Activated T-cell treated with anti-CD3 and anti-CD28 coated beads, Interleukin-2, amount 50 U/mL, for 24 hours (primary cell): Measurements from ENCODE around the gene ARHGAP26.

Source experiments
- DNase-seq: peaks from one replicate; pipeline ENCODE4 v3.0.0-alpha.2; 2020
- H3K27ac Mint-ChIP-seq: 2 replicates; pipeline ENCODE4 v1.8.0; 2020; ENCODE audit warnings: mild to moderate bottlenecking, mixed read lengths
- H3K27me3 Mint-ChIP-seq: 2 replicates; pipeline ENCODE4 v1.8.0; 2020; ENCODE audit warnings: mixed read lengths
- H3K36me3 Mint-ChIP-seq: 2 replicates; pipeline ENCODE4 v1.8.0; 2020; ENCODE audit warnings: low read depth, mixed read lengths
- H3K4me1 Mint-ChIP-seq: 2 replicates; pipeline ENCODE4 v1.8.0; 2020; ENCODE audit warnings: low read depth, mixed read lengths
- H3K4me3 Mint-ChIP-seq: 2 replicates; pipeline ENCODE4 v1.8.0; 2020; ENCODE audit warnings: mild to moderate bottlenecking, moderate library complexity, mixed read lengths
- H3K9me3 Mint-ChIP-seq: 2 replicates; pipeline ENCODE4 v1.8.0; 2020; ENCODE audit warnings: mixed read lengths

ARHGAP26 gene

DNA sequence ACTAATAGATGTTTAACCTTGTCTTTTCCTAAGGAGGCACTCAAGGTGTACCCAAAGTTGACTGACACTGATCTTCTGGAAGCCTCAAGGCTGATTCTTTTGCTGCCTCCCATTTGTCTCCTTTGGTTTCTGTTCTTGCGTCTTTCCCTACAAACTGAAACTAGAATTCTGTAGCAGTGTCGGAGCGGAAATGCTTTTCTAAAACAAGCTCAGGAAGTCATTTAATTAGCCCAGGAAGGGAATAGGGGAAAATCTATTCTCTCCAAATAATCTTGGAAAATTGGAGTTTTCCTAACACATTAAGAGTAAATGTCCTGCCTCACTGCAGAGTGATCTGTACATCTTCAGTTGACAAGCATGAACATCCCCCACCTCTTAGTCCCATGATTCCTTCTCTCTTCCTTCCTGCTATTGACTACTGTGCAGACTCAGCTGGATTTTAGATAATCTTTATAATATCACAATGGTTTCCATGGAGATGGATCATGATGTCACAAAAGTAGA lies 450.6 kb downstream of the ARHGAP26 start:
- Mint-ChIP-seq H3K36me3 (peaks cover 23% of the 10 kb centered on the region), H3K9me3 (no peaks in the 10 kb centered on the region), H3K4me3 (no peak overlapping the region), H3K27ac (peak overlapping the region; percentile 23), H3K27me3 (no peaks in the 10 kb centered on the region), H3K4me1 (peaks cover 72% of the 10 kb centered on the region)
- DNase-seq, result no peak

DNA sequence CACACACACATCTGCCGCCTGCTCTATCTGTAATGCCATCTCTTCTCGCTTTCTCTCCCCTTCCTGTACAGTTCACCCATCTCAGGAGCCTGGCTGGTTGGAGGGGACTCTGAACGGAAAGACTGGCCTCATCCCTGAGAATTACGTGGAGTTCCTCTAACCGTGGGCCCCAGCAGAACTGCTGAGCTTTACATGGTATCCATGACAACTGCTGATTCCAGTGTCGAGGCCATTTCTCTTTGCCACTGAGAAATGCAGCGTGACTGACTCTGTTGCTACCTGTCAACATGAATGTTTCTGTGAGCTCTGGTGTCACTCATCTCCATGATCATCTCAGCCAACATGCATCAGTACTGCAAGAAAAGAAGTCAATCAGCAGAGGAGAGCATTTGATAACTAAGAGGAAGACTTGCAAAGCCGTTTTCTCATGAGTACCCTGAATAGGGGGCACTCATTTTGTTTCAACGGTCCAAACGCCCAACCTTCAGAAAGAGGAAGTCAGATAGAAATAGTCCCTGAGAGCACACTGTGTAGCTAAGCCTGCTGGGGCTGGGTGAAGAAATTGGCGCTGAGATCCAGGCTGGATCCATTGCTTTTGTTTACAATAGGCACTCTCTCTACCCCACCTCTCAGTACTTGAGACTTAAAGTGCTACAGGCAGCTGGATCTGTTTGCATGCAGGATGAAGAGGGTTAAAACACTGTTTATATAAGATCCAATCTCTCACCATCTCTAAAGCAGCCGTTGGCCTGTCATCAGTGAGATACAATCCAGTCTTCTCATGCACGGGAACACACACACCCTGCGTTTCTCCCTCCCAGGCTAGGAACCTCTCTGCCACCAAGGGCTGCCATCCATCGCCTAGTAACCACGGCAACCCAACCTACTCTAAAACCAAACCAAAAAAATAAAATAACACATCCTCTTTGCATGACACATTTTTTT lies 452.4 kb downstream of the ARHGAP26 start:
- peak; percentile 54 for DNase-seq
- Mint-ChIP-seq H3K4me3 (peak overlapping the region; percentile 39), H3K27me3 (no peaks in the 10 kb centered on the region), H3K27ac (peak overlapping the region; percentile 72), H3K4me1 (peaks cover 57% of the 10 kb centered on the region), H3K9me3 (no peaks in the 10 kb centered on the region), H3K36me3 (peaks cover 16% of the 10 kb centered on the region)

DNA sequence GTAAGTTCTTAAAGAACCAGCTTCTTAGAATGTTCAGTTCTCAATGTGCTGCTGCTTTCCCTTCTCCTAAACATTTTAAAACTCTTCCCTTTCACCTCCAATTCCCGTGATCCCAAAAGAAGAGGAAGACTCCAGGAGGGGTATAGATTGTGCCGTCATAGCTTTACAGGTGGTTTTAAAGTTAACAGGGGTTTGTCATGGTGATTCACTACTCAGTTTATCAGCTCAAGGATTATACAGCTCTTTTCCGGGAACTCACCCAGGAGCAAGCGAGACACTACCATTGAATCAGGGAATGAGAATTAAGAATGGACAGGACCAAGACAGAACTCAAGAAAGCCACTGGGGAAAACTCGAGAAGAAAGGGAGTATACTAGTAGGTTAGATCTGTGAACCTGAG lies 454.5 kb downstream of the ARHGAP26 start:
- H3K4me3 Mint-ChIP-seq, result no peak overlapping the region
- H3K27ac Mint-ChIP-seq, result no peak overlapping the region
- H3K27me3 Mint-ChIP-seq, result no peaks in the 10 kb centered on the region
- H3K9me3 Mint-ChIP-seq, result no peaks in the 10 kb centered on the region
- H3K4me1 Mint-ChIP-seq, result peaks cover 57% of the 10 kb centered on the region
- peaks cover 16% of the 10 kb centered on the region for H3K36me3 Mint-ChIP-seq
- no peak for DNase-seq

DNA sequence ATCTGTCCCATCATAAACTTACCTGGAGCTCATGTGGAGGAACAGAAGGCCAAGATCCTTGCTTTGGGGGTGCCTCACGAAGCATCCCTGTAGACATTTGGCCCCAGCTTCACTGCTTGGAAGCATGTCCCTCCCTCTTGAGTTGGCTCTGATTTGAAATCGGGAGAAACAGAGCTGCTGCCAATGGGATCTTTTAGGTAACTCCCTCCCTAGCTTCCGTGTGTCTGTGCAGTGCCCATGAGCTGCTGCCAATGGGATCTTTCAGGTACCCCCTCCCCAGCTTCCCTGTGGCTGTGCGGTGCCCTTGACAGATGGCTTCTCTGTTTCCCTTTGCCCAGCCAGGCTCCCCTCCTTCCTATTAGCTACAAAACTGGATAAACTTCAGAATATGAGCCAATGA lies 455.3 kb downstream of the ARHGAP26 start:
- H3K36me3 Mint-ChIP-seq, result peaks cover 16% of the 10 kb centered on the region
- no peak overlapping the region for H3K27ac Mint-ChIP-seq
- H3K27me3 Mint-ChIP-seq, result no peaks in the 10 kb centered on the region
- H3K4me1 Mint-ChIP-seq, result peaks cover 58% of the 10 kb centered on the region
- DNase-seq, result no peak
- H3K4me3 Mint-ChIP-seq, result no peak overlapping the region
- H3K9me3 Mint-ChIP-seq, result no peaks in the 10 kb centered on the region

DNA sequence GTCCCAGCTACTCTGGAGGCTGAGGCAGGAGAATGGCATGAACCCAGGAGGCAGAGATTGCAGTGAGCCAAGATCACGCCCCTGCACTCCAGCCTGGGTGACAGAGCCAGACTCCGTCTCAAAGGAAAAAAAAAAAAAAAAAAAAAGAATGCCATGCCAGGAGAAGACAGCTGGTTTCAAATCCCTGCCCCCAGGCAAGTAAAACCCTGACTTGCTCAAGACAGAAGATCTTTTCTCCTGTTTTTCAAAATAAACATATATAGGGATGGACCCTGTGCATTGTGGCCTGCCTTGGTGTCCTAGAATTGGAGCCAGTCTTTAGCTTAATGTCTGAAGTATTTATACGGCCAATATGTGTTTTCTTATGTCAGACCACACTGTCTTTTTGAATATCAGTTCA lies 456.2 kb downstream of the ARHGAP26 start:
- no peak for DNase-seq
- no peak overlapping the region for H3K4me3 Mint-ChIP-seq
- H3K4me1 Mint-ChIP-seq, result peaks cover 57% of the 10 kb centered on the region
- no peak overlapping the region for H3K27ac Mint-ChIP-seq
- no peaks in the 10 kb centered on the region for H3K27me3 Mint-ChIP-seq
- H3K36me3 Mint-ChIP-seq, result peaks cover 16% of the 10 kb centered on the region
- H3K9me3 Mint-ChIP-seq, result no peaks in the 10 kb centered on the region

DNA sequence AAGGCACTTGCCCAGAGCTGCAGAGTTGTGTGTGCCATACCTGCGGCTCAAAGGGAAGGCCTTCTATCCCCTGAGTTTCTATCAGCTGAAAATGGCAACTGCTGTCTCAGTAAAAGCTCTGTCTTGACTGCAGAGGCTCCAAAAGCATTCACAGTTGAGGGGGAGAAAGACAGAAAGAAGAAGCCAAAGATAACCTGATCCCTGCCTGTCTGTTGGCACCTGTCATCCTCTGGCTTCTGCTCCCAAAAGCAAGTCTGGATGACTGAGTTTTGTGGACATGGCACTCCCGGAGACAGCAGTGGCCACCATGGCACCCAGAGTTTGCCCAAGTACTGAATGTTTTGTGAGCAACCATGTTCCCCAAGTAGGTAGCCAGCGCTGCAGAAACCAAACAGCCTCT lies 456.7 kb downstream of the ARHGAP26 start:
- H3K36me3 Mint-ChIP-seq, result peaks cover 16% of the 10 kb centered on the region
- H3K4me3 Mint-ChIP-seq, result no peak overlapping the region
- no peaks in the 10 kb centered on the region for H3K9me3 Mint-ChIP-seq
- no peak overlapping the region for H3K27ac Mint-ChIP-seq
- H3K27me3 Mint-ChIP-seq, result no peaks in the 10 kb centered on the region
- no peak for DNase-seq
- H3K4me1 Mint-ChIP-seq, result peaks cover 52% of the 10 kb centered on the region

DNA sequence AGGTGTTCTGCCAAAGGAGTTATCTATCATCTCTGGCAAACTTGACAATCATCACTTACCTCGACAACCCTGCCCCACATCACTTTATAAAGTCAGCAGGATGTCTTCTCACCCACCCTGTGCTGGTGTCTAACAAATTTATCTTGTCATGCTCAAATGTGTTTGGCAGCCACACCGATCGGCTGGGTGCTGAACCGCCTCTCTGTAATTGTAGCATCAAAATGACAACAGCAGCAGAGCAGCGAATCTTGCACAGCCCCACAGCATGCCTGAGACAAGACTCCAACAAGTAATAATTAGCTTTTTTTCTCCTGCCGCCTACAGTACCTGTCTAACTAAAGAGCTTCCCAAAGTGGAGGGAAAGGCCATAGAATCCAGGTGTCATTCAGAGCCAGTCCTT lies 457.1 kb downstream of the ARHGAP26 start:
- Mint-ChIP-seq H3K36me3 (peaks cover 14% of the 10 kb centered on the region), H3K27me3 (no peaks in the 10 kb centered on the region), H3K4me1 (peaks cover 47% of the 10 kb centered on the region), H3K4me3 (no peak overlapping the region), H3K9me3 (no peaks in the 10 kb centered on the region), H3K27ac (no peak overlapping the region)
- DNase-seq, result no peak

DNA sequence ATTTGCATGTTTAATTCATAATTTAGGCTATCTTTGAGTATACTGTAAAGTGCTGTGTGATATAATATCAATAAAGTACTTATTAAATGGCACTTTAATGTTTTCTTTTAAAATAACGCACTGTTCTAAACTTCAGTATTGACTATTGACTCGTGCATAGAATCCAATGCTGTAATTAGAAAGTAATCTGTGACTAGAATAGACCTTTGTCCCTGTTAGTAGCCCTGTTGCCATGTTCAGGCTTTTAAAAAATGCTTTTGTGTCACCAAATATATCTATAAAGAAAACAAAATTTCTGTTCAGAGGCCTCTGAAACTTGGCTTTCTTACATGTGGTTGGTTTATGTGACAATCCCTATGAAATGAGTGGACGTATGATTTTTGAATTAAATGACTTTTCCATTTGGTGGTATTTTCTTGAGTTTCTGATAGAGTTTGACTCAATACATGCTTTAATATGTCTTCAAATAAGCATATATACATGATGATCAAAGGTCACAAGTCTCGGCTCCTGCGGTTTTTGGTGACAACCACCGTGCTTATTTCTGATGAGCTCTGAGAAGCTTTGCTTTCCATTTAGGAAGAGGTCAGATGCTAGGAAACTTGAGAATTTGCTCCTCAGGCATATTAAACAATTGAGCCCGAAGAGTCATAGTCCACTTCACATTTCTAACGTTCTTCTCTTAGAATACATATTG lies 458.6 kb downstream of the ARHGAP26 start:
- peak overlapping the region; percentile 80 for H3K27ac Mint-ChIP-seq
- H3K4me1 Mint-ChIP-seq, result peaks cover 34% of the 10 kb centered on the region
- H3K4me3 Mint-ChIP-seq, result peak overlapping the region; percentile 3
- no peak for DNase-seq
- no peaks in the 10 kb centered on the region for H3K27me3 Mint-ChIP-seq
- no peaks in the 10 kb centered on the region for H3K9me3 Mint-ChIP-seq
- H3K36me3 Mint-ChIP-seq, result peaks cover 9% of the 10 kb centered on the region

DNA sequence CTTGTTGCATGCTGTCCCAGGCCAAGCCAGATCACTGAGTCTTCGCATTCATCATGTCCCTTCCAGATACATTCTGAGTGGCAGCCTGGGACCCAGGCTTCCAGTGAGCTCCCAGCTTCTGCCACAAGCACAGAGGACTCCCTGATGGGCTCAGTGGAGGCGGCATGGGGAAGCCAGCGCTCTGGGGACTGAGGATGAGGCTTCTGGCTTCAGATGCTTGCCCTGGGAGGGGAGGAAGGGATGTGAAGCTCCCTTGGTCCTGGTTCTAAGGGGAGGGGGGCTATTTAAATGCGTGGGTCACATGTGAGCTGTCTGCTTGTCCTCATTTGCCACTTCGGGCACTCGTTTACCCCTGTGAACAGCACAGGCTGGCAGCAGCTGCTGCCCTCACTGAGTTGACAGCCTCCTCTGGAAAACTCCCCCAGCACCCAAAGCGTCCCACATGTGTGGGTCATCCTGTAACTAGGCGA lies 459.3 kb downstream of the ARHGAP26 start:
- Mint-ChIP-seq H3K27ac (peak overlapping the region; percentile 80), H3K27me3 (no peaks in the 10 kb centered on the region), H3K9me3 (no peaks in the 10 kb centered on the region), H3K36me3 (peaks cover 4% of the 10 kb centered on the region), H3K4me3 (peak overlapping the region; percentile 45), H3K4me1 (peaks cover 33% of the 10 kb centered on the region)
- DNase-seq, result no peak

DNA sequence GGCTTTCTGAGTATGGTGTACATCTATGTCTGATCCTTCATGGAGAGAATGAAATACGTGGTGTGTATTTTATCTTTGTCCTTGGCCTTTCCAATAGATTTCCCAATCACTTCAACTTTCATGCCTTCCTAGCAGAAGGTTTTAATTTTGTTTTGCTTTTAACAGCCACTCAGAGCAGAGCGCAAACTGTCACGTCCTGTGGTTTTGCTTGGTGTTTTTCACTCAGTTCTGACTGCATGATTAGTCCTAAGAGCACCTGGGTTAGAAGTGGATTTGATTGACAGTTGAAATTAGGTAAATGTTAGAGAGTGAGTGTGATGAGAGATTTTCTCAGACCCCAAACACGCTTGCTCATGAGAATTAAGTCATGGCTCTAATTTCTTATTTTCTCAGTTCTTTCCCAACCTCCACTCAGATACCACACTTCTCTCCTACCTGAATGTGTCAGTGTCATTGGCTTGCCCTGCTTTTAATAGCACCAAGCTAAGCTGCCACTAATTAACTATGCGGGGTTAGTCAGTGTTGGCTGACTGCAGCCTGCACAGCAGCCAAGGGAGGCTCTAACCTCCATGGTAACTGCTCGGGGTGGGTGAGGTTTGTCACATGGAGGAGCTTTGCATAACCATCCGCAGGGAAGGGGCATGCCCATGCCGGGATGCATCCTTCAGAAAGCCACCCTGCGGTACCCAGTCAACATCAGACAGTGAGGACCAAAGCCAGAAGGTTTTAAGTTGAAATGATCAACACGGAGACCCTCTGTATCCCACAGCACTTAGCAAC lies 459.9 kb downstream of the ARHGAP26 start:
- Mint-ChIP-seq H3K4me1 (peaks cover 33% of the 10 kb centered on the region), H3K4me3 (peak overlapping the region; percentile 45), H3K27me3 (no peaks in the 10 kb centered on the region), H3K9me3 (no peaks in the 10 kb centered on the region), H3K27ac (peak overlapping the region; percentile 80), H3K36me3 (no peaks in the 10 kb centered on the region)
- DNase-seq, result no peak

DNA sequence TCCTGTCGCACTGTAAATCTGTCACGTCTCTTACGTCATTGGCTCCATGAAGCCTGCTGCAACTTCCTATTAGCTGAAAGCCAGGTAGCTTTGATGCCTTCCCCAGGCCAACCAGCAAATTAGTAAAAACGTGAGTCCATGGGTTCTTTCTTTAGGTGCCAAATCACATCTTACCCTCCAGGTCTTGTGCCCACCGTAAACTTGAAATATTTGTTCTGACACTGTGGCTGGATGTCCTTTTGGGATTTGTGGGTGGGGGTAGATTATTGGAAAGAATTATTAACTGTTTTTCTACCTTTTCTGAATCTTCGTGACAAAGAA lies 460.5 kb downstream of the ARHGAP26 start:
- H3K27me3 Mint-ChIP-seq, result no peaks in the 10 kb centered on the region
- DNase-seq, result no peak
- H3K4me3 Mint-ChIP-seq, result no peak overlapping the region
- no peaks in the 10 kb centered on the region for H3K36me3 Mint-ChIP-seq
- H3K4me1 Mint-ChIP-seq, result peaks cover 33% of the 10 kb centered on the region
- H3K9me3 Mint-ChIP-seq, result no peaks in the 10 kb centered on the region
- peak overlapping the region; percentile 80 for H3K27ac Mint-ChIP-seq

DNA sequence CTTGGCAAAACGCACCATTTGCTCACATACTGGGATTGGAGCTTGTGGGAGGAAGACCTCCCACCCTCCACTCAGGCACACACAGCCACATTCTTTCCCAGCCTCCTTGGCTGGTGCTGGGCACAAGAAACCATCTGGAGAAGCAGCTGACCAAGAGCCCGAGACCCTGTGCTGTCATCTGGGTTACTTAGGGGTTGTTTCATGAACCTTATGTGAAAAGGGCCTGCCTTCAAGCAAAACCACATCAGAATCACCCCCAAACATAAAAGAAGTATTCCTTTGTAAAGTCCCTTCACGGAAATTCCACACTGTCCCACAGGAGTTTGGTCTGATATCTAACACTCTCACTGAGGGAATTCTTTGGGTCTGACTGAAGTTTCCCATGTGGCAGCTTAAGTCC lies 461.2 kb downstream of the ARHGAP26 start:
- DNase-seq, result no peak
- Mint-ChIP-seq H3K4me1 (peaks cover 33% of the 10 kb centered on the region), H3K27ac (no peak overlapping the region), H3K9me3 (no peaks in the 10 kb centered on the region), H3K4me3 (no peak overlapping the region), H3K27me3 (no peaks in the 10 kb centered on the region), H3K36me3 (no peaks in the 10 kb centered on the region)

DNA sequence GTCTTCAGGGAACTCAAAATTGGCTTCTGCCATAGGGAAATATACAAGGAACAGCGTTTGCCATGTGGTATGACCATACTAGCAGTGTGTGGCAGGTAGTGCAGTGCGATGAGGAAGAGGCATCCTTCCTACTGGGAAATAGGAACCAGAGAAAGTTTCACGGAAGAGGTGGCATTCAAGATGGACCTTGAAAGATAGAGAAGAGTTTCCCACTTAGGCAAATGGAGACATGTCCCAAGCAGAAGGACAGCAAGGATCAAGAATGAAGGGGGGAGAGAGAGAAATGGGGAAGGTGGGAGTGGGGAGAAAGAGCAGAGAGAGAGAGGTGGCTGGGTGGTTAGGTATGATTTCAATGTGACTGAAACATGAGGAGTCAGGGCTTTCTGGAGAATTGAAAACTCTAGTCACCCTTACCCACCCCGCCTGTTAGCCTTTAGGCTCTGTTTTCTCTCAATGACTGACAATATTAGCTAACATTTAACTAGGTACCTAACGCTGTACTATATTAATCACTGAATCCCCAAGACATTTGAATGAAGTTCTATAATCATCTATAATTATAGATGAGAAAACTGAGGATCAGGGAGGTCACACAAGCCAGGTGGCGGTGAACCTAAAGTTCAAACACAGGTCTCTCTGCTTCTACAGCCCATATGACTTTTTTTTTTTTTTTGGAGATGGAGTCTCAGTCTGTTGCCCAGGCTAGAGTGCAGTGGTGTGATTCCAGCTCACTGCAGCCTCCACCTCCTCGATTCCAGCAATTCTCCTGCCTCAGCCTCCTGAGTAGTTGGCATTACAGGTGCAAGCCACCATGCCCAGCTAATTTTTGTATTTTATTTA lies 462.0 kb downstream of the ARHGAP26 start:
- no peak overlapping the region for H3K4me3 Mint-ChIP-seq
- H3K9me3 Mint-ChIP-seq, result no peaks in the 10 kb centered on the region
- DNase-seq, result no peak
- H3K27me3 Mint-ChIP-seq, result no peaks in the 10 kb centered on the region
- H3K36me3 Mint-ChIP-seq, result no peaks in the 10 kb centered on the region
- H3K4me1 Mint-ChIP-seq, result peaks cover 33% of the 10 kb centered on the region
- H3K27ac Mint-ChIP-seq, result no peak overlapping the region

DNA sequence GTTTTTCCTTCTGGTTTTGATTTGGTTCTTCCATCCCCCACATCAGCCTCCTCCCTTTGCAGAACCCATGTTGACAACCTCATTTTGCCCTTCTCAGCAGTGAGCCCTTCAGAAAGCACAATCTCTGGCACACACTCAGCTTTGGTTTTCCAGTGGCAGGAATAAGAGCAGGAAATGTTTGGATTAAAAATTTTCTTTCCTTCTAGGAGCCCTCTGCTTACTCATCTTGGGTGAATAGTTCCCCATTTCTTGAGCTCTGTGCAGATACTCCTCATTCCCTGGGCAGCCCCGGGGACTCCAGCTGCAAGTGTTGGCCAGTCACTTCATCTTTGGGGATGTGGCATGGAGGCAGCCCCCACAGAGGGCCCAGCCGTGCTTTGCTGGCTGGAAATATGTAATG lies 462.9 kb downstream of the ARHGAP26 start:
- no peak overlapping the region for H3K27ac Mint-ChIP-seq
- DNase-seq, result no peak
- H3K36me3 Mint-ChIP-seq, result no peaks in the 10 kb centered on the region

More for the DNA sequence above, 462.9 kb downstream of the ARHGAP26 start:
- Mint-ChIP-seq H3K27me3 (no peaks in the 10 kb centered on the region), H3K4me3 (no peak overlapping the region), H3K4me1 (peaks cover 31% of the 10 kb centered on the region), H3K9me3 (no peaks in the 10 kb centered on the region)
